NCI-H345 treated with DMSO at 0.1 percent for 48 hours (cell line): ENCODE measurements around the gene GLB1L3.
"Not testable (repeated sequence)": the region's sequence is repeated elsewhere in the genome, so short reads cannot be mapped to it uniquely, and the experiment has no call there.

ENCODE experiments used
- DNase-seq: peaks from one replicate; lab custom pipeline; 2025; ENCODE audit not compliant: unreplicated experiment; lab: John Stamatoyannopoulos, UW

Gene GLB1L3

GRCh38 chr11:134273317-134273712, 2.9 kb upstream of the GLB1L3 start:
- DNase-seq = peak; percentile 58

- no peak for DNase-seq
Measured at GRCh38 chr11:134275188-134275533, 1.0 kb upstream of the GLB1L3 start.

- no peak for DNase-seq
Measured at GRCh38 chr11:134276396-134277182, 410 bp downstream of the GLB1L3 start.

- DNase-seq = no peak
Measured at GRCh38 chr11:134277183-134278001, 1.2 kb downstream of the GLB1L3 start.

- DNase-seq = no peak
Measured at GRCh38 chr11:134278356-134278755, 2.2 kb downstream of the GLB1L3 start.

GRCh38 chr11:134281635-134282034, 5.5 kb downstream of the GLB1L3 start:
- DNase-seq = not testable (repeated sequence)

- no peak for DNase-seq
Measured at GRCh38 chr11:134282121-134283045, 6.2 kb downstream of the GLB1L3 start.

- DNase-seq = no peak
Measured at GRCh38 chr11:134283461-134284230, 7.5 kb downstream of the GLB1L3 start.

GRCh38 chr11:134284349-134284748, 8.2 kb downstream of the GLB1L3 start:
- not testable (repeated sequence) for DNase-seq

GRCh38 chr11:134287561-134287960, 11.4 kb downstream of the GLB1L3 start:
- no peak for DNase-seq

- no peak for DNase-seq
Measured at GRCh38 chr11:134288486-134288885, 12.3 kb downstream of the GLB1L3 start.

GRCh38 chr11:134289167-134289566, 13.0 kb downstream of the GLB1L3 start:
- no peak for DNase-seq

GRCh38 chr11:134289789-134290188, 13.6 kb downstream of the GLB1L3 start:
- no peak for DNase-seq

GRCh38 chr11:134290646-134291045, 14.5 kb downstream of the GLB1L3 start:
- no peak for DNase-seq

GRCh38 chr11:134291196-134291595, 15.0 kb downstream of the GLB1L3 start:
- DNase-seq = no peak

- DNase-seq = no peak
Measured at GRCh38 chr11:134292661-134293060, 16.5 kb downstream of the GLB1L3 start.

- no peak for DNase-seq
Measured at GRCh38 chr11:134293119-134294113, 17.2 kb downstream of the GLB1L3 start.

- no peak for DNase-seq
Measured at GRCh38 chr11:134294664-134295063, 18.5 kb downstream of the GLB1L3 start.

GRCh38 chr11:134312223-134312622, 36.0 kb downstream of the GLB1L3 start:
- DNase-seq = no peak
